ENCODE results near the gene PRXL2B. TPM values are rescaled to one million over a fixed set of nuclear protein-coding genes. Genes with fewer than 3 reads are reported as not detected.

PRXL2B gene
- total RNA-seq, 1 experiment from 2014 or later: 32.2 TPM

DNA sequence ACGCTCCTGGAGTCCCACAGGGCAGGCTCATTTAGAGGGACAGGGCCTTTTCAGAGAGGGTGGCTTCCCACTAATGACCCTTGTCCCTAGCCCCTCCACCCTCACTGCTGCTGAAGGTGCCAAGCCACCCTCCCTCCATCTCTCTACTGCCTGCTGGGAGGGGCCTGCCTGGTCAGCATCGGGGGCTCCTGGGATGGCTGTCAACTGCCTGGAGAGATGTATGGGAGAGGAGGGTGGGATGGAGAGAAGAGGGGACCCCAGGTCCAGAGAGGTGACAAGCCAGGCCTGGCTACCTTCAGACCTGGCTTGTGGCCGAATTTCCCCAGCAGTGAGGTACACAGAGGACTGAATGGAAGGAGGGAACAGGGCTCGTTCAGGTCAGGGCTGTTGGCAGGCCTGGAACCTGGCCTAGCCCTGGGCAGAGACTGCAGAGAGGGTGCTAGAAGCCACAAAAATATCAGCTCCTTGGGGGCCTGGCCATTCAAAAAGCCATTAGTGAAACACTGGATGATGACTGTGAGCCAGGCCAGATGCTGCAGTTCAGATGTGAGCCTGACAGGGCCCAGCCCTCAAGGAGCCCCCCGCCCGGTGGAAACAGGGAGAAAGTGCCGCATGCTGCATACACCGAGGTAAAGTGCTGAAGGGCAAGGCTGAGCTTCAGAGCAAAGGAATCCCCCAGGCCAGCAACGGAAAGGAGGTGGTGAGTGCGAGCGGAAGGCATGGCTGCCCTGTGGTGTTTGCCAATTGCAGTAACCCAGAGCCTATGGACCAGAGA, 26.2 kb downstream of the PRXL2B start:
- H3K9me2 ChIP-seq (ENCODE audit: insufficient read depth): no peaks in the 10 kb centered on the region
- DNase-seq (ENCODE audit: low read depth, low spot score): no peak
- ChIA-PET RAD21 (ENCODE audit: low non-redundant PET in 1 of 2, low total read pairs in 2 of 2, uncharacterized antibody in 2 of 2, unreplicated experiment in 2 of 2) (interaction anchor here in 1 of 2 experiments (0.6 kb wide), 1 partner anchor 26 kb away, joined by 3 read pairs; no protein-coding TSS in a partner anchor), CTCF (no interaction called here), POLR2A (interaction anchor here (0.6 kb wide), 1 partner anchor 185 kb away, joined by 5 read pairs; no protein-coding TSS in a partner anchor)
- TF ChIP-seq POLR2AphosphoS5 (IDR thresholded peaks at IDR 0.05; ENCODE audit: low read depth, low read length): no peak
- TF ChIP-seq, protein P1, sequence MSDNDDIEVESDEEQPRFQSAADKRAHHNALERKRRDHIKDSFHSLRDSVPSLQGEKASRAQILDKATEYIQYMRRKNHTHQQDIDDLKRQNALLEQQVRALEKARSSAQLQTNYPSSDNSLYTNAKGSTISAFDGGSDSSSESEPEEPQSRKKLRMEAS (IDR thresholded peaks at IDR 0.05): no peak
- TF ChIP-seq EGR1 (IDR thresholded peaks at IDR 0.05; ENCODE audit: low read depth): no peak
- TF ChIP-seq JUND (IDR thresholded peaks at IDR 0.05): no peak
- no peak for TF ChIP-seq YY1 (IDR thresholded peaks at IDR 0.05; ENCODE audit: extremely low read depth, insufficient replicate concordance, low read depth, low read length)
- TF ChIP-seq, protein P2, sequence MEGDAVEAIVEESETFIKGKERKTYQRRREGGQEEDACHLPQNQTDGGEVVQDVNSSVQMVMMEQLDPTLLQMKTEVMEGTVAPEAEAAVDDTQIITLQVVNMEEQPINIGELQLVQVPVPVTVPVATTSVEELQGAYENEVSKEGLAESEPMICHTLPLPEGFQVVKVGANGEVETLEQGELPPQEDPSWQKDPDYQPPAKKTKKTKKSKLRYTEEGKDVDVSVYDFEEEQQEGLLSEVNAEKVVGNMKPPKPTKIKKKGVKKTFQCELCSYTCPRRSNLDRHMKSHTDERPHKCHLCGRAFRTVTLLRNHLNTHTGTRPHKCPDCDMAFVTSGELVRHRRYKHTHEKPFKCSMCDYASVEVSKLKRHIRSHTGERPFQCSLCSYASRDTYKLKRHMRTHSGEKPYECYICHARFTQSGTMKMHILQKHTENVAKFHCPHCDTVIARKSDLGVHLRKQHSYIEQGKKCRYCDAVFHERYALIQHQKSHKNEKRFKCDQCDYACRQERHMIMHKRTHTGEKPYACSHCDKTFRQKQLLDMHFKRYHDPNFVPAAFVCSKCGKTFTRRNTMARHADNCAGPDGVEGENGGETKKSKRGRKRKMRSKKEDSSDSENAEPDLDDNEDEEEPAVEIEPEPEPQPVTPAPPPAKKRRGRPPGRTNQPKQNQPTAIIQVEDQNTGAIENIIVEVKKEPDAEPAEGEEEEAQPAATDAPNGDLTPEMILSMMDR (IDR thresholded peaks at IDR 0.05 in 2 of 3, conservative IDR thresholded peaks at IDR 0.05 in 1 of 3; ENCODE audit: borderline replicate concordance in 1 of 3, insufficient read depth in 1 of 3, low read depth in 2 of 3, low read length in 2 of 3): no peak
- TF ChIP-seq CEBPB (IDR thresholded peaks at IDR 0.05; ENCODE audit: low read depth): no peak
- TF ChIP-seq SIN3A (IDR thresholded peaks at IDR 0.05; ENCODE audit: low read depth): no peak
- TF ChIP-seq SP1 (IDR thresholded peaks at IDR 0.05; ENCODE audit: low read depth): no peak
- TF ChIP-seq RAD21 (IDR thresholded peaks at IDR 0.05; ENCODE audit: low read depth): no peak
- TF ChIP-seq ZNF274 (IDR thresholded peaks at IDR 0.05; ENCODE audit: low read depth, low read length): no peak
- TF ChIP-seq CBX3 (IDR thresholded peaks at IDR 0.05; ENCODE audit: low read depth): no peak
- no peak for TF ChIP-seq ZFX (IDR thresholded peaks at IDR 0.05)
- no peak for TF ChIP-seq EZH2phosphoT487 (IDR thresholded peaks at IDR 0.05; ENCODE audit: borderline replicate concordance)
- TF ChIP-seq ELF1 (IDR thresholded peaks at IDR 0.05; ENCODE audit: borderline replicate concordance, low read depth): no peak
- TF ChIP-seq, protein P3, sequence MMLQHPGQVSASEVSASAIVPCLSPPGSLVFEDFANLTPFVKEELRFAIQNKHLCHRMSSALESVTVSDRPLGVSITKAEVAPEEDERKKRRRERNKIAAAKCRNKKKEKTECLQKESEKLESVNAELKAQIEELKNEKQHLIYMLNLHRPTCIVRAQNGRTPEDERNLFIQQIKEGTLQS (IDR thresholded peaks at IDR 0.05): no peak
- TF ChIP-seq, protein P4, sequence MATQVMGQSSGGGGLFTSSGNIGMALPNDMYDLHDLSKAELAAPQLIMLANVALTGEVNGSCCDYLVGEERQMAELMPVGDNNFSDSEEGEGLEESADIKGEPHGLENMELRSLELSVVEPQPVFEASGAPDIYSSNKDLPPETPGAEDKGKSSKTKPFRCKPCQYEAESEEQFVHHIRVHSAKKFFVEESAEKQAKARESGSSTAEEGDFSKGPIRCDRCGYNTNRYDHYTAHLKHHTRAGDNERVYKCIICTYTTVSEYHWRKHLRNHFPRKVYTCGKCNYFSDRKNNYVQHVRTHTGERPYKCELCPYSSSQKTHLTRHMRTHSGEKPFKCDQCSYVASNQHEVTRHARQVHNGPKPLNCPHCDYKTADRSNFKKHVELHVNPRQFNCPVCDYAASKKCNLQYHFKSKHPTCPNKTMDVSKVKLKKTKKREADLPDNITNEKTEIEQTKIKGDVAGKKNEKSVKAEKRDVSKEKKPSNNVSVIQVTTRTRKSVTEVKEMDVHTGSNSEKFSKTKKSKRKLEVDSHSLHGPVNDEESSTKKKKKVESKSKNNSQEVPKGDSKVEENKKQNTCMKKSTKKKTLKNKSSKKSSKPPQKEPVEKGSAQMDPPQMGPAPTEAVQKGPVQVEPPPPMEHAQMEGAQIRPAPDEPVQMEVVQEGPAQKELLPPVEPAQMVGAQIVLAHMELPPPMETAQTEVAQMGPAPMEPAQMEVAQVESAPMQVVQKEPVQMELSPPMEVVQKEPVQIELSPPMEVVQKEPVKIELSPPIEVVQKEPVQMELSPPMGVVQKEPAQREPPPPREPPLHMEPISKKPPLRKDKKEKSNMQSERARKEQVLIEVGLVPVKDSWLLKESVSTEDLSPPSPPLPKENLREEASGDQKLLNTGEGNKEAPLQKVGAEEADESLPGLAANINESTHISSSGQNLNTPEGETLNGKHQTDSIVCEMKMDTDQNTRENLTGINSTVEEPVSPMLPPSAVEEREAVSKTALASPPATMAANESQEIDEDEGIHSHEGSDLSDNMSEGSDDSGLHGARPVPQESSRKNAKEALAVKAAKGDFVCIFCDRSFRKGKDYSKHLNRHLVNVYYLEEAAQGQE (IDR thresholded peaks at IDR 0.05; ENCODE audit: low read depth): no peak
- TF ChIP-seq EZH2 (IDR thresholded peaks at IDR 0.05): no peak
- no peaks in the 10 kb centered on the region for H4K20me1 ChIP-seq (ENCODE audit: insufficient read depth)
- peaks cover 11 to 16% of the 10 kb centered on the region in 2 experiments for H3K4me1 ChIP-seq (ENCODE audit: control insufficient read depth in 1 of 2, insufficient read depth in 2 of 2, low read length in 2 of 2)
- ATAC-seq: no peak
- H2AFZ ChIP-seq (ENCODE audit: low read depth, low read length, poor library complexity, severe bottlenecking): no peak overlapping the region
- no peaks in the 10 kb centered on the region; the same call in 1 of the 2 replicates for H3K27me3 ChIP-seq (ENCODE audit: insufficient read depth, low read length)
- no TSS peak for BruUV-seq (replicated peaks)
- intact Hi-C loops (cut with micrococcal nuclease): no loop called here
- H3K4me2 ChIP-seq (ENCODE audit: low read length): no peak overlapping the region
- no peaks in the 10 kb centered on the region for H3K79me2 ChIP-seq (ENCODE audit: insufficient read depth, low read length)
- no peak overlapping the region for H3K9ac ChIP-seq (ENCODE audit: low read length)
- no peak overlapping the region for H3K4me3 ChIP-seq (replicated peaks in 1 of 2; ENCODE audit: low read depth in 1 of 2, low read length in 2 of 2)
- H3K9me3 ChIP-seq (ENCODE audit: control insufficient read depth in 1 of 2, insufficient read depth in 1 of 2, low read depth in 1 of 2, low read length in 2 of 2): peaks cover 0 to 8% of the 10 kb centered on the region in 2 experiments; a peak in 2 of 4 replicates
- H3K36me3 ChIP-seq (ENCODE audit: control insufficient read depth in 1 of 2, insufficient read depth in 2 of 2, low read length in 2 of 2): no peaks in the 10 kb centered on the region
- no peak overlapping the region for H3K27ac ChIP-seq (ENCODE audit: low read depth, low read length)

Data from HCT116 (cell line).